Measurements from ENCODE around the gene SPTSSB.

The SPTSSB gene

DNA sequence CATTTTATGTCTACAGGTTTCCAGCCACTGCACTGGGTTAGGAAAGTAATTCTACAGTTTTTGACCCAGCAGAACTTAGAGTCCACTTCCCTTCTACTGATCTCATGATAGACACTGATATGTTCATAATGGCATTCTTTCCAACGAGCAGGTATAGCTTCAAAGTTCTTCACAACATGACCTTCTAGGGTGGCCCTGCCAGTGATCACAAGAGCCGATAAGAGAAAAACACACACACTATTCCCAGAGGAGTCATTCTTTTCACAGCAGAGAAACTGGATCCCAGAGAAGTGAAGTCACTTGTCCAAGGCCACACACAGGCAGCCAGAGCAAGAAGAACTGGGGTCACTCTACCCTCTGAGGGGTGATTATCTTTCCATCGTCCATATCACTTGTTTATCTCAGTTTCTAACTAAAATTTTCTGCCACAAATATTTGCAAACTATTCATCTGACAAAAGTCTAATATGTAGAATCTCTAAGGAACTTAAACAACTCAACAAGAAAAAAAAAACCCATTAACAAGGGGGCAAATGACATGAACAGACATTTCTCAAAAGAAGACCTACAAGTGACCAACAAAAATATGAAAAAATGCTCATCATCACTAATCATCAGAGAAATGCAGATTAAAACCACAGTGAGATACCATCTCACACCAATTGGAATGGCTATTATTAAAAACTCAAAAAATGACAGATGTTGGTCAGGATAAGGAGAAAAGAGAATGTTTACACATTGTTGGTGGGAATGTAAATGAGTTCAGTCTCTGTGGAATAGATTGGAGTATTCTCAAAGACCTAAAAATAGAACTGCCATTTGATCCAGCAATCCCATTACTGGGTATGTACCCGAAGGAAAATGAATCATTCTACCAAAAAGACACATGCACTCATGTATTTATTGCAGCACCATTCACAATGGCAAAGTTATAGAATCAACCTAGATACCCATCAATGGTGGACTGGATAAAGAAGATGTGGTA is 31.5 kb downstream of the SPTSSB start:
- DNase-seq (ENCODE audit: low read depth in 2 of 2) = no peak

DNA sequence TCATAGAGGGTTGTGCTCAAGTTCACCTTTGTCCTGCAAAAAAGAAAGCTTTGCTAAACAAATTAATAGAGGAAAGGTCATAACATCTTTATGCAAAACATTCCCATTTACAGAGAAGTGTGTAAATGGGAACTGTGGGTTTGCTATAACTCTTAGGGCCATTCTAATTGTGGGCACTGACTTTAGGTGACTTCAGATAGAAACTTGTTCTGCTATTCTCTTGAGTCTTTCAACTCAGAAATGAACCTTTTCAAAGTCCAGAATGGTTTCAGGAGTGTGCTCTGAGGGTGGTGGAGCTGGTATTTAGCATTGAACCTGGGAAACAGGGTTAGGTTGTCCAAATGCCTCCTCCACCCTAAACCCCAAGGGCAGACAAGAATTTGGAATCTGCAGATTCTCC is 34.0 kb downstream of the SPTSSB start:
- DNase-seq (ENCODE audit: low read depth in 2 of 2) = no peak

DNA sequence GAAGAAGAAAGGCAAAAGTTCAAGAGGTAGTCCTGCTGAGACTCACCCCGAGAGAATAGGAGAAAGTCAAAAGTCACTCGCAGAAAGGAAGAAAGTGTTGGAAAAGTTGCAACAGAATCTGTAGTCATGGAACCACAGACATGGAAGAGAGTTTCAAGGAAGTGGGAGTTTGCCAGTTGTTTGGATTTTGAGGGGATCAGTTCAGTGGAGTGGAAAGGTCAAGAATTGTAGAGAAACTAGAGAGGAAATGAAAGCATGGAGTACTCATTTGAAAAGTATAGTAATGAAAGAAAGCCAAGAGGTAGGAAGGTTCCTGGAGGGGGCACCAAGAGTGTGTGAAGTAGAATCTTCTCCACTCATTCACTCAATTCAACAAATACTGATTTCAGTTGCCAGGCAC is 34.7 kb downstream of the SPTSSB start:
- DNase-seq (ENCODE audit: low read depth in 2 of 2) = no peak

DNA sequence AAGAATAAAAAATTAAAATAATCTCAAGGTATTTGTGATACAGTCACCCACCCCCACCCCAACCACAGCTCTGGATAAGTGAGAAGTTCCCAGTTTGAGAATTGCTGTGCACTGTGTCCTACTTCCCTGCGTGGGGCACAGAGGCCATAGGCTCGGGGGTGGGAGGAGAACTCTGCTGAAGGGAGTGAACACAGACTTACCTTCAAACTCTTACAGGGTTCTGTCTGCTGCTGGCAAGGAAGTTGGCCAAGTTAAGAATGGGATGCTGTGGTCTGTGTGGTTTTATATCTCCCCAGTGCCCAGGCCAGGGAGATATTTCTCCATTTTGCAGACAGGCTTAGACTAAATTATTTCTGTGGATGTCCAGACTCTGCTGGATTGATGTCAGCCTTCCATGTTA is 37.6 kb downstream of the SPTSSB start:
- no peak for DNase-seq (ENCODE audit: low read depth in 2 of 2)

DNA sequence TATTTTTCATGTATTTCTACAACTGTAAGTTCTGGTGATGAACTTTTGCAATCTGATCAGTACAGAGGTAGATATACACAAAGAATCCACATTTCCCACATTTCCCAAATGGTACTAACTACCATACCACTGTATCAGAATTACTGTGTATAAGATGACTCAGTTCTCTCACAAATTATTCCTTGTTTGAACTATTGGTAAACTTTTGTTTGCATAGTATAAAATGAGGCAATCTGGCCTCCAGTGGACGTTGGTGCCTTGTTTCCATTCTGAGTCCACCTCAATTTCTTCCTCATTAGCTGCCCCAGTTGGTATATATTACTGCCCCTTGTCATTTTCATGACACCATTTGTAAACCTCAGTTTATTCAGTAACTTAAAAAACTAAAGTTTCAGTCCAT is 38.5 kb downstream of the SPTSSB start:
- DNase-seq (ENCODE audit: low read depth in 2 of 2) = no peak

DNA sequence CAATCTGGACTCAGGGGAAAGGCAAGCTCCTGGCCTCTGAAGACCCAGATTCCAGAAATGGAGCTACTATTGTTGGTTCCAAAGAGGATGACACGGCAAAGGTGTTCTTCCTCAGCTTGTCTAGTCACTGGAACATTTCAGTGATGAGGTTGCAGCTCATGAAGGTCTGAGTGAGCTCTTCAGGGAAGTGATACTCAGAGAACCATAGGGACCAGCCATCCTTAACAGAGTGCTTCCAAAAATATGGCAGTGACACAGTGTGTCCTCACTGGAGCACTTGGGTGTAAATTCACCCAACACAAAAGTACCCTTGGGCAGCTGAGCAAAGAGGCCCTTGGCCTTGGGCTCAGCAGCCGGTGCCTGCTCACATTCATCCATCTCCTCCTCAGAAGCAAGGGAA is 46.3 kb downstream of the SPTSSB start:
- DNase-seq (ENCODE audit: low read depth in 2 of 2) = no peak

DNA sequence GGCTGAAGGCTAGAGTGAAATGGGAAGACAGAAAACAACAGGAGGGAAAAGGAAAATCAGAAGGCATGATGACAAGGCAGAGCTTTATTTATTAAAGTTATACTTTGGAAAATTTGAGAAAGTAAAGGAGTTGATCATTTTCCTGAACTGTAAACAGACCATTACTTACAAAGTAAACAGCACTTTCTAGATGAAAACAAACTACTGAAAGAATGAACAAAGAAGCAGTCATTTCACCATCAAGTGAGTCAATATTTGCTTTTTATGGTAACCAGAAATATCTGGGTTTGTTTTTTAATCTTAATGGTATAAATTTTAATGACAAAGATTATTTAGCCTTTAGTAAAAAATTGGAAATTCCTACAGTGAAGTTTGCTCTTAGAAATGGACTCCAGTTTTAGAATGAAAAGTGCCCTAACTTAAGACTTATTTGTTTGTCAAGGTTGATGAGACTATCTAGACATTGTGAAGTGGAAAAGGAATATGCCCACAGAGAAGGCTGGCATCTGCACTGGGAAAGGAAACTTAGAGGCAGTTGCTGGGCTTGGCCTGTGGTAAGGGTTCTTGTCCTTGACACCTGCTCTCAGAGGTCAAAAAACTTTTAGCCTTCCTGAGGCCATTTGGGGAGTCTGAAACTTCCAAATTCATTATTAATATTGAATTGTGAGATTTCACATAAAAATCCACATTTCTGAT is 47.2 kb downstream of the SPTSSB start:
- no peak for DNase-seq (ENCODE audit: low read depth in 2 of 2)

DNA sequence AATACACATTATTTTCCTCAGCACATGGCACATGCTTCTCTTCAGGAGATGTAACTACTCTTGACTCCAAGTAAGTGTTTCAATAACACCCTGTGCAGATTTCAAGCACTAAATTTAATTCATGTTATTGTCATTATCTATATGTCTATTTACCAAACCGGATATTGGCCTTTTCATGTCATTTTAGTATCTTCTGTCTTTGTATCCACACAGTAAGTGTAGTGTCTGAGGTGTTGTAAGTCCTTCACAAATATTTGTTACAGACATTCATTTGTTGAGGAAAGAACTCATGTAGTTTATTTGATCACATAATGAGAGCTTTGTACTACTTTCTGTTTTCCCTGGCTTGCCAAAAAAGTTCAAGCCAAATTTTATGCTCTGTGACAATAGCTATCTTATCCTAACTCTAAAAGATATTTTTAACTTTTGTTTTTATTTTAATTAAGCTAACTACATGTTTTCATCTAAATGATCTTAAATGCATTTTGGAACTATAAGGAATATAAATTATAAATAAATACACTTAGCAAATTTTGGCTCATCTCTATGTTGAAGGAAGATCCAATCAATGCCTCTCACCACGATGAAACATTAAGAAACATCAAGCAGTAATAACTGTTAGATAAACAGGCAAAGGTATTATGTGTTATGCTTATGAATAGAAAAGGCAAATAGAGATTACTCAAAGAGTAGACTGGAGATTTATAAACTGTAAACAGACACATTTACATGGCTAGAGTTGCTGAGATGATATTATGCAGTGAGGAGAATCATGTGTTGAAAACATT is 48.3 kb downstream of the SPTSSB start:
- DNase-seq (ENCODE audit: low read depth in 2 of 2) = no peak

DNA sequence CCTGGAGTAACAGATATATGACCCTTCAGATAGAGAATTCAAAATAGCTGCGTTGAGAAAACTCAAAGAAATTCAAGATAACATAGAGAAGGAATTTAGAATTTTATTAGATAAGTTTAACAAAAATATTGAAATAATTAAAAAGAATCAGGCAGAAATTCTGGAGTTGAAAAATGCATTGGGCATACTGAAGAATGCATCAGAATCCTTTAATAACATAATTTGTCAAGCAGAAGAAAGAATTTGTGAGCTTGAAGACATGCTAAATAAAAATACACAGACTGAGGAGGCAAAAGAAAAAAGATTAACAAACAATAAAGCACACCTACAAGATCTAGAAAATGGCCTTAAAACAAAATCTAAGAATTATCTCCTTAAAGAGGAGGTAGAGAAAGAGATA is 50.5 kb downstream of the SPTSSB start:
- no peak for DNase-seq (ENCODE audit: low read depth in 2 of 2)

DNA sequence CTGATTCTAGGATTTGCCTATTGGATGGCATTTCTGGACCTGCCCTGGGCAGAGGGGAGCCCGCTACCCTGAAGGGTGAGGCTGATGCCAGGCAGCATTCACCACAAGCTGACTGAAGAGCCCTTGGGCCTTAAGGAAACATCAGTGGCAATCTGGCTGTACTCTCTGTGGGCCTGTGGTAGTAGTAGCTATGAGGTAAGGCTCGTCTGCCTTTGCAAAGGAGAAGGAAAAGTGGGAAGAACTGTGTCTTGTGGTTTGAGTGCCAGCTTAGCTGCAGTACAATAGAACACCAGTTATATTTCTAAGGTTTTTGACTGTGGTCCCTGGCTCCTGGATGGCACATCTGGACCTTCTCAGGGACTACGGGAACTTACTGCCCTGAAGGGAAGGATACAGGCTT is 51.5 kb downstream of the SPTSSB start:
- no peak for DNase-seq (ENCODE audit: low read depth in 2 of 2)

DNA sequence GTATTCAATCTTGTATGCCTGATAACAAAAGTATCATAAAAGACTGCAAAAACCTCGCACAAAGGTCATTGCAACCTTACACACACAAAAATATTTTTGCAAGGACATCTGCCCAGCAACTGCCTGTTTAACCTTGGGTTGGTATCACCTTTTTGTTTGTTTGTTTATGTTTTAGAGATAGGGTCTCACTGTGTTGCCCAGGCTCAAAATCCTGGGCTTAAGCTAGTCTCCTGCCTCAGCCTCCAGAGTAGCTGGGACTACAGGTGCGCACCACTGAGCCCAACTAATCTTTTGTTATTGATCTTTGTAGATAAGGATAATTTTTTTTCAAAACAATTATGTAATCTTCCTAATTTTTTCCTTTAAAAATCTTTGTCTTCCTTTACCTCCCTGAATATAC is 54.2 kb downstream of the SPTSSB start:
- no peak for DNase-seq (ENCODE audit: low read depth in 2 of 2)

DNA sequence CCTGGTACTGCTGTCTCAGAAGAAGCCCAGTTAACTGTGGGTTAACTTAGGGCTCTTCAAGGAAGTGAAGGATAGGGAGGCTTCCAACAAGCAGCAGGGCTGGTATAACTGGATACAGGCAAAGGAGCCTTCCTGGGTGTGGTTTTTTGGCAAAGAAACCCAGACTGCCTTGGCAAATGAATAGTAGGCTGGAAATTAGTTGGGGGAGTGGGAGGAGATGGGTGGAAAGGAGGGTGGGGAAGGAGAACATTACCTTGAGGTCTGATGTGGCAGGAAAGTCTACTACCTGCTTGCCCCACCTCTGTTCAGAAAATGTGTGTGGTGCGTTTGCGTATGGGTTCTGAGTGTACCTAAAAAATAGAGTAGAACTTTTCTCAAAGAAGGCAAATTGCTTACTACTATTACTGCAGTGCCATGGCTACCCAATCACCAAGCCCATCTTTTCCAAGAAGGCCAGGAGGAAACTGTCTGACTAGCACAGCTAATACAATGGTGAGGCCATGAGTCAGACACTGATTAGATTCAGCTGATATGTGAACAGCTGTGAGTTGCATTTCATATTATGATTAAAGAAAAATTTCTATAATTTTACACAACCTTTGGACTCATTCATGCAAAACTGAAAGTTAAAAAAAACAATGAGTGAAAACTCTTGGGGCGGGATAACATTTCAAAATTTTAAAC is 55.2 kb downstream of the SPTSSB start:
- no peak for DNase-seq (ENCODE audit: low read depth in 2 of 2)

DNA sequence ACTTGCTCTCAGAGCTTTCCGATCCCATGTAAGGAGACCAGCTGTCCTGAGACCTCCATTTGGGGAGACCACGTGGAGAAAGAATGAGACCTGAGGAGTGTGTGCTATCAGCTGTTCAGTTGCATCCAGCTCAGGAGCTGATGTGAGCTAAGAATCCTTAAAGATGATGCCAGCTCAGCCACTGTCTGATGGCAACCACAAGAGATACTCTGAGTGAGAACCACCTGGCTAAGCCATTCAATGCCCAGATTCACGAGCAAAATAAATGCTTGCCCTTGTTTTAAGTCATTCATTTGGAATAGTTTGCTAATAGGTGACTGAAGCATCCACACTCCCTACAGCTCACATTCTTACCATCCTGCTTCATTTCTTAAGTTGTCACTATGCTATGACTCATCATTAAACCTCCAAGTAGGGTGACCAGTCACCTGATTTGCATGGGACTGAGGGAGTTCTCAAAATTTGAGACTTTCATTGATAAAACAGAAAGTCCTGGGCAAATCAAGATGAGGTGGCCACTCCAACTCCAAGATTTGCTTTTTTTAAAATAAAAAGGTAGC is 56.4 kb downstream of the SPTSSB start:
- no peak for DNase-seq (ENCODE audit: low read depth in 2 of 2)

DNA sequence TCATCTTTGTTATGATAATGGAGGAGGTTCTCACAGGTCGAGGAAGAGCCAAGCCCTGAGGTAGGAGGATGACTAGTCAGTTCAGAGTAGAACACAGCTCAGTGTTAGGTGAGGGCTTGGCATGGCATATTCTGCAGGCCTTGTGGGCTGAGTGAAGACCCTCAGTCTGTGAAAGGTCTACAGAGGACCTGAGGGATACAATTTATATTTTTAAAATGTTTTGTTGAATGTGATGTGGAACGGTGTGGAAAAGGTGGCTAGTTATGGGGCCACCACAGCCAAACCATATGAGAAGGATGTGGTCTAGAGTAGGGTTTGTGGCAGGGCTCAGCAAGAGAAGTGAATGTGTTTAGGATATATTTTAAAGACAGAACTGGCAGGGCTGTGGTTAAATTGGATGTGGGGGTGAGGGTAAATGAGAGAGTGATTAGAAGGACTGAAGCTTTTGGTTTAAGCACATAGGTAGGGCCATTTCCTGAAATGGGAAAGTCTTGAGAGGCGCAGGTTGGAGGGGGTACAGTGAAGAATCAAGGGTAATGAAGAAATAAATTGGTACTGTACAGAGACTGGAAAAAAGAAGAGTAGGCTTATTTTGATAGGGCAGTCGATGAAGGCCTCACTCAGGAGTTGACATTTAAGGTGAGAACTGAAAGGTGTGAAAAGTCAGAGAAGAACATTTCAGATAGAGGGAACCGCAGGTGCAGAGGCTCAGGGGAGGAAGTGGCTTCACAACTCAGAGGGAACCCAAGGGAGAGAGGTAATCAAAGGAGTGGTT is 60.5 kb downstream of the SPTSSB start:
- no peak for DNase-seq (ENCODE audit: low read depth in 2 of 2)

DNA sequence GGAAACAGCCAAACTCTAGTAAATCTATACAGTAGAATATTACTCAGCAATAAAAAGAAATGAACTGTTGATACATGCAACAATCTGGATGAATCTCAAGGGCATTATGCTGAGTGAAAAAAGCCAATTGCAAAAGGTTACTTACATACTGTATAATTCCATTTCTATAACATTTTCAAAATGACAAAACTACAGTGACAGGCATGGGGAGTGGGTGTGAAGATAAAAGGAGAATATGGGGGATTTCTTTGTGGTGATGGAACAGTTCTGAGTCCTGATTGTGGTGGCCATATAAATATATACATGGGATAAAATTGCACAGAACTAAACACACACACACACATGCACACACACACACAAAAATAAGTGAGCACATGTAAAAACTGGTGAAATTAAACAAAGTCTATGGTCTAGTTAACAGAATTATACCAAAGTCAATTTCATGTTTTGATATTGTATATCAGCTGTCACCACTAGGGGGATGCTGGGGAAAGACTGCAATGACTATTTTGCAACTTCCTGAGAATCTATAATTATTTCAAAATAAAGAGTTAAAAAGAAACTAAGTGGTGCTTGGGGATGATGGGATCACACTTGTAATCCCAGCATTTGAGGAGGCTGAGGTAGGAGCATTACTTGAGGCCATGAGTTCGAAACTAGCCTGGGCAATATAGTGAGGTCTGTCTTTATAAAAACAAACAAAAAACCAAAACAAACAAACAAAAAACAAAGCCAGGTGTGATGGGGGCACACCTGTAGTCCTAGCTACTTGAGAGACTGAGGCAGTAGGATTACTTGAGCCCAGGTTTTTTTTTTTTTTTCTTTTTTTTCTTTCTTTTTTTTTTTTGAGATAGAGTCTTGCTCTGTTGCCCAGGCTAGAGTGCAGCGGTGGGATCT is 66.0 kb downstream of the SPTSSB start:
- peak; percentile 3 to 4 for DNase-seq (ENCODE audit: low read depth in 2 of 2)

DNA sequence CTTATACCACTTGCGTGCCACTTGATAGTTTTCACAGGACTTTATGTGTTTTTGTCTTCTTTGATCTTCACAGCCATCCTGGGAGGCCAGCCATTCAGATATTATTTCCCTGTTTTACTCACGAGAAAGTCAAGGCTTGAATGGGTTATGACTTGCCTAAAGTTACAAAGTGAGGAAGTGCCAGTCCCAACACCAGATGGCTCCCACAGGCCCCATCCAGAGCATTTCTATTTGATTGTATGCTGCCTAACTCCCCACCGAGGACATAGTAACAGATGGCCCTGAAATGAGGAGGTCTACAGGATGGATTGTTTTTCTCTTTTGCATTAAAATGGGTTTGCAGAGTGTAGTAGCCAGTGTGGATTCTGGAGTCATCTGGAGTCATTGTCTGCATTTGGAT is 74.5 kb downstream of the SPTSSB start:
- no peak for DNase-seq (ENCODE audit: low read depth in 2 of 2)

DNA sequence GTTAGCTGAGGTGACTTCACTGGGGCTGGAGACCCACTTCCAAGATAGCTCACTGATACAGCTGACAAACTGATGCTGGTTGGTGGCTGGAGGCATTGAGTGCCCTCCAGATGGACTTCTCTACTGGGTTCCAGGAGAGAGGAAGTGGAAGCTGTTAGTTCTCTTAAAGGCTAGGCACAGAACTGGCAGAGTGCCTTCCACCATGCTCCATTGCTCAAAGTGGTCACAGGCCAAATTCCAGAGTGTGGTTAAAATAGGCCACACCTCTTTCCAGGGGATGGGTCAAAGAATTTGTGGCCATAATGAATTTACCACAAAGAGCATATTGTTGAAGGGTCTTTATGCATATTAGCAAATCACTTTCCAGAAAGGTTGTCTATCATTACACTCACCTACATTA is 76.0 kb downstream of the SPTSSB start:
- DNase-seq (ENCODE audit: low read depth in 2 of 2) = no peak
